GM12878 (cell line): ENCODE data around the gene HNRNPM. TPM values are rescaled to one million over a fixed set of nuclear protein-coding genes. Genes with fewer than 3 reads are reported as not detected.

Source experiments
- ATAC-seq: fragments of 200-7000 bp; cut with Tn5 transposase; 3 replicates; pipeline ENCODE4 v1.9.1; 2020; ENCODE audit warnings: mild to moderate bottlenecking, moderate library complexity
- BruUV-seq: library from RNA; stranded (reverse); fragments of 400-500 nt; replicated peaks from 2 replicates; lab custom pipeline; 2021; lab: Mats Ljungman, UMichigan
- CTCF ChIA-PET: fragments of 300-600 bp; sonication (Branson Sonifier 250); formaldehyde crosslinking; extraction: SDS; loops from one replicate; lab custom pipeline; 2021; ENCODE audit warnings: inconsistent platforms; lab: Yijun Ruan, JAX
- POLR2A ChIA-PET: fragments of 350-600 bp; formaldehyde crosslinking; extraction: SDS; loops from one replicate; lab custom pipeline; 2021; ENCODE audit warnings: inconsistent platforms; lab: Charles Lee
- RAD21 ChIA-PET: fragments of 300-600 bp; sonication (Branson Sonifier 250); formaldehyde crosslinking; loops from one replicate; lab custom pipeline; 2023; ENCODE audit warnings: antibody characterized with exemption; ENCODE audit not compliant: unreplicated experiment; lab: Charles Lee
- SMC1A ChIA-PET: fragments of 300-600 bp; sonication (Branson Sonifier 250); formaldehyde crosslinking; loops from one replicate; lab custom pipeline; 2023; ENCODE audit not compliant: unreplicated experiment, uncharacterized antibody; lab: Charles Lee
- DNase-seq: peaks from one replicate; pipeline ENCODE4 v3.0.0-alpha.2; 2011; ENCODE audit warnings: low read depth, low spot score
- FAIRE-seq: peaks from 3 replicates; lab custom pipeline; 2011; peaks lifted over from hg19 to GRCh38; lab: Jason Lieb, UNC
- H2AFZ ChIP-seq: 2 replicates; pipeline ENCODE4 v1.6.0; 2011; ENCODE audit warnings: low read depth, low read length, control low read depth; ENCODE audit not compliant: control insufficient read depth
- H3K27ac ChIP-seq: 2 replicates; pipeline ENCODE4 v1.5.1; 2011; ENCODE audit warnings: control low read depth; ENCODE audit not compliant: control insufficient read depth, insufficient read depth
- H3K27me3 ChIP-seq, 2 experiments: replicated peaks in 1 of 2; 2 replicates each; pipeline versions ENCODE4 v1.6.0 to v1.6.1; 2011; ENCODE audit warnings: low read length in 1 of 2; ENCODE audit not compliant: control insufficient read depth in 2 of 2, insufficient read depth in 2 of 2
- H3K36me3 ChIP-seq, 2 experiments: 2 replicates each; pipeline ENCODE4 v1.5.1; 2011; ENCODE audit warnings: low read length in 1 of 2; ENCODE audit not compliant: control insufficient read depth in 2 of 2, insufficient read depth in 2 of 2
- H3K4me1 ChIP-seq: 2 replicates; pipeline ENCODE4 v1.6.1; 2011; ENCODE audit warnings: mild to moderate bottlenecking, low read length, moderate library complexity, mixed read lengths; ENCODE audit not compliant: control insufficient read depth, insufficient read depth
- H3K4me2 ChIP-seq: 2 replicates; pipeline ENCODE4 v1.6.0; 2011; ENCODE audit warnings: control low read depth; ENCODE audit not compliant: control insufficient read depth, insufficient read depth
- H3K4me3 ChIP-seq: fragments of 200-600 bp; sonication (generic); 2 replicates; pipeline ENCODE4 v1.5.1; 2016
- H3K79me2 ChIP-seq: 2 replicates; pipeline ENCODE4 v1.6.0; 2011; ENCODE audit warnings: low read length; ENCODE audit not compliant: control insufficient read depth, insufficient read depth
- H3K9ac ChIP-seq: 2 replicates; pipeline ENCODE4 v1.8.0; 2011; ENCODE audit warnings: low read length, control low read depth, mixed read lengths; ENCODE audit not compliant: control insufficient read depth, insufficient read depth
- H3K9me3 ChIP-seq: replicated peaks from 3 replicates; pipeline ENCODE4 v1.5.1; 2011; ENCODE audit warnings: mild to moderate bottlenecking, low read length; ENCODE audit not compliant: control insufficient read depth, insufficient read depth
- H4K20me1 ChIP-seq: 2 replicates; pipeline ENCODE4 v1.6.0; 2011; ENCODE audit not compliant: control insufficient read depth, insufficient read depth
- BCL11A ChIP-seq: IDR thresholded peaks from 2 replicates; pipeline ENCODE4 v1.6.1; 2011; ENCODE audit warnings: low read depth, low read length
- BHLHE40 ChIP-seq, 2 experiments: fragments of 450-650 bp in 1 of 2; IDR thresholded peaks; 2 replicates each; pipeline ENCODE4 v1.6.1; 2011 to 2017; ENCODE audit warnings: low read depth in 2 of 2, borderline replicate concordance in 1 of 2, improper control_type of control experiment in 1 of 2, low read length in 1 of 2, mild to moderate bottlenecking in 1 of 2
- DPF2 ChIP-seq: fragments of 450-650 bp; IDR thresholded peaks from 2 replicates; pipeline ENCODE4 v1.6.1; 2017; ENCODE audit warnings: mild to moderate bottlenecking
- E2F4 ChIP-seq: IDR thresholded peaks from 2 replicates; pipeline ENCODE4 v1.6.1; 2012; ENCODE audit warnings: low read depth, low read length, improper control_type of control experiment
- JUNB ChIP-seq: IDR thresholded peaks from 2 replicates; pipeline ENCODE4 v1.6.1; 2016; ENCODE audit warnings: antibody characterized with exemption, mild to moderate bottlenecking
- MXI1 ChIP-seq: fragments of 150-350 bp; IDR thresholded peaks from 2 replicates; pipeline ENCODE4 v1.6.1; 2011; ENCODE audit warnings: low read depth, mild to moderate bottlenecking, inconsistent platforms, low read length, improper control_type of control experiment
- MYC ChIP-seq: IDR thresholded peaks from 2 replicates; pipeline ENCODE4 v1.6.1; 2011; ENCODE audit warnings: mild to moderate bottlenecking, low read length, moderate library complexity, inconsistent platforms; ENCODE audit not compliant: insufficient read depth, insufficient replicate concordance, insufficient read length, severe bottlenecking
- NFYA ChIP-seq: IDR thresholded peaks from 2 replicates; pipeline ENCODE4 v1.6.1; 2011; ENCODE audit warnings: low read depth, mild to moderate bottlenecking, low read length, improper control_type of control experiment, borderline replicate concordance
- NRF1 ChIP-seq: conservative IDR thresholded peaks from 2 replicates; pipeline ENCODE4 v1.6.1; 2011; ENCODE audit warnings: mild to moderate bottlenecking, low read depth, low read length, improper control_type of control experiment
- PML ChIP-seq: IDR thresholded peaks from 2 replicates; pipeline ENCODE4 v1.6.1; 2012; ENCODE audit warnings: low read length, inconsistent platforms
- SMAD1 ChIP-seq: fragments of 450-650 bp; IDR thresholded peaks from 2 replicates; pipeline ENCODE4 v1.6.1; 2018; ENCODE audit warnings: mild to moderate bottlenecking, low read depth; ENCODE audit not compliant: partially characterized antibody
- SMARCA5 ChIP-seq: fragments of 450-650 bp; IDR thresholded peaks from 2 replicates; pipeline ENCODE4 v1.6.1; 2017; ENCODE audit warnings: mild to moderate bottlenecking
- SREBF1 ChIP-seq: IDR thresholded peaks from 2 replicates; pipeline ENCODE4 v1.6.1; 2012; ENCODE audit warnings: mild to moderate bottlenecking, low read length
- STAT3 ChIP-seq: IDR thresholded peaks from 2 replicates; pipeline ENCODE4 v1.6.1; 2011; ENCODE audit warnings: low read depth, low read length, improper control_type of control experiment
- YBX1 ChIP-seq: fragments of 450-650 bp; IDR thresholded peaks from 2 replicates; pipeline ENCODE4 v1.6.1; 2016; ENCODE audit warnings: antibody characterized with exemption
- ZBTB33 ChIP-seq: fragments of 450-650 bp; IDR thresholded peaks from 2 replicates; pipeline ENCODE4 v1.6.1; 2017; ENCODE audit warnings: mild to moderate bottlenecking
- ZNF592 ChIP-seq: fragments of 450-650 bp; IDR thresholded peaks from 2 replicates; pipeline ENCODE4 v1.6.1; 2017; ENCODE audit warnings: mild to moderate bottlenecking, moderate library complexity
- WGBS: methylation state at CpG from one replicate; pipeline ENCODE4 v1.1.6; 2016; ENCODE audit warnings: low lambda C conversion rate; ENCODE audit not compliant: insufficient replicate concordance, insufficient coverage; ENCODE audit errors: missing lambda C conversion rate; 5-methylcytosine and 5-hydroxymethylcytosine counted together
- in situ Hi-C: fragments of 300-500 bp; cut with MboI; formaldehyde crosslinking; loops from 9 replicates; pipeline ENCODE4 v1.14.3; 2018; ENCODE audit warnings: mixed read lengths
- intact Hi-C: fragments of 100-400 bp; cut with micrococcal nuclease; formaldehyde crosslinking; loops from one replicate; pipeline ENCODE4 v1.14.2; 2022; ENCODE audit not compliant: unreplicated experiment
- polyA plus RNA-seq, 11 experiments: library from polyadenylated mRNA; depleted of rRNA in 4 of 11; unstranded in 6 of 11; stranded (reverse) in 5 of 11; fragments of >200 nt; fragmentation: Nextera tagmentation in 4 of 11; fragmentation: Illumina TruSeq in 1 of 11; extraction: Ambion mirVana in 4 of 11; extraction: Trizol in 1 of 11; gene quantifications; 1 replicate in 1 of 11; 2 replicates in 10 of 11; pipeline versions ENCODE4 v1.2.1 to v1.2.3, GENCODE V29; 2011 to 2016; ENCODE audit warnings: inconsistent platforms in 2 of 11, missing spikeins in 2 of 11, low read depth in 1 of 11
- total RNA-seq, 4 experiments: library from RNA; depleted of rRNA in 3 of 4; stranded (reverse); fragments of >200 nt in 3 of 4; fragmentation: Illumina TruSeq in 1 of 4; extraction: Trizol in 1 of 4; gene quantifications; 2 replicates each; pipeline versions ENCODE4 v1.2.1 to v1.2.3, GENCODE V29; 2013 to 2021

HNRNPM gene
- total and polyA plus RNA-seq, 10 of the 15 experiments (the other 5 are each of a cell fraction or from before 2014, with no cell fraction given), result 14.3 to 415 (median 198) TPM

- ATAC-seq, result no peak
- Histone ChIP-seq H3K4me3 (no peak overlapping the region), H3K9ac (no peak overlapping the region), H2AFZ (no peak overlapping the region), H3K27me3 (no peaks in the 10 kb centered on the region), H3K27ac (no peak overlapping the region), H3K4me2 (no peak overlapping the region; the same call in 1 of the 2 replicates), H3K36me3 (peaks cover 12 to 22% of the 10 kb centered on the region in 2 experiments; a peak in 3 of 4 replicates), H4K20me1 (peaks cover 33% of the 10 kb centered on the region), H3K9me3 (no peaks in the 10 kb centered on the region), H3K4me1 (peaks cover 11% of the 10 kb centered on the region), H3K79me2 (peaks cover 94% of the 10 kb centered on the region)
- POLR2A ChIA-PET, result interaction anchor here (0.5 kb wide), 1 partner anchor 40 kb away, joined by 6 read pairs; no protein-coding TSS in a partner anchor
- intact Hi-C loops (no loop called here), in situ Hi-C loops (no loop called here)
- RAD21 ChIA-PET, result no interaction called here
- BruUV-seq, result no TSS peak
- no peak for FAIRE-seq
- CTCF ChIA-PET, result interaction anchor here (0.6 kb wide), 1 partner anchor 12 kb away, joined by 3 read pairs; no protein-coding TSS in a partner anchor
- DNase-seq, result no peak
- SMC1A ChIA-PET, result no interaction called here
- WGBS, result 85% methylated on average over 3 of the region's 3 CpGs
- TF ChIP-seq ZNF592 (no peak), BCL11A (no peak), DPF2 (no peak), STAT3 (no peak), NRF1 (no peak), MYC (no peak), JUNB (no peak), PML (no peak), E2F4 (no peak), BHLHE40 (IDR thresholded peaks at IDR 0.05; ENCODE audit: borderline replicate concordance in 1 of 2, low read depth in 2 of 2, low read length in 1 of 2) (no peak), SMAD1 (no peak), SMARCA5 (no peak), ZBTB33 (no peak), YBX1 (no peak), SREBF1 (no peak), MXI1 (no peak), NFYA (no peak)
These were observed 7.1 kb downstream of the HNRNPM start for GRCh38 chr19:8451885-8452284.
